Left lobe of liver (tissue), 2 donors: ENCODE data around the gene RGS3. TPM values are rescaled to one million over a fixed set of nuclear protein-coding genes. Genes with fewer than 3 reads are reported as not detected.

Source experiments
- ATAC-seq: fragments of 200-7000 bp; cut with Tn5 transposase; one replicate; pipeline ENCODE4 v1.9.1; 2020; ENCODE audit warnings: mild to moderate bottlenecking, moderate library complexity
- DNase-seq: peaks from one replicate; pipeline ENCODE4 v3.0.0-alpha.2; 2020; ENCODE audit warnings: low spot score
- total RNA-seq: library from RNA; stranded (reverse); gene quantifications from one replicate; pipeline ENCODE4 v1.2.1, GENCODE V29; 2021
- donor health status: DM: no; HTN: no; CAD: no; lungs with moderate emphysema.
- donor health status: DM: no; HTN: yes; CAD: no.

The RGS3 gene
- total RNA-seq, 1 donor from 2014 or later, result 19.5 TPM

GRCh38 chr9:113509463-113509862, 45.9 kb downstream of the RGS3 start:
- no peak for ATAC-seq
- DNase-seq, result no peak

GRCh38 chr9:113511047-113511521, 47.6 kb downstream of the RGS3 start:
- DNase-seq, result peak; percentile 94
- ATAC-seq, result peak; percentile 93

- ATAC-seq (no peak), DNase-seq (no peak)
These were observed 48.6 kb downstream of the RGS3 start for GRCh38 chr9:113511856-113512761.

GRCh38 chr9:113513111-113513510, 49.6 kb downstream of the RGS3 start:
- no peak for DNase-seq
- no peak for ATAC-seq

- ATAC-seq, result no peak
These were observed 50.0 kb downstream of the RGS3 start for GRCh38 chr9:113513536-113513935.

GRCh38 chr9:113514061-113514460, 50.5 kb downstream of the RGS3 start:
- DNase-seq (no peak), ATAC-seq (no peak)

More at GRCh38 chr9:113513536-113513935, 50.0 kb downstream of the RGS3 start:
- no peak for DNase-seq

- ATAC-seq (no peak), DNase-seq (no peak)
These were observed 51.2 kb downstream of the RGS3 start for GRCh38 chr9:113514748-113515147.

GRCh38 chr9:113515862-113516261, 52.3 kb downstream of the RGS3 start:
- no peak for ATAC-seq
- DNase-seq, result no peak

GRCh38 chr9:113516840-113517577, 53.5 kb downstream of the RGS3 start:
- peak; percentile 26 for ATAC-seq

GRCh38 chr9:113519426-113520108, 56.0 kb downstream of the RGS3 start:
- DNase-seq, result no peak

More at GRCh38 chr9:113516840-113517577, 53.5 kb downstream of the RGS3 start:
- DNase-seq, result no peak

GRCh38 chr9:113520109-113520642, 56.6 kb downstream of the RGS3 start:
- ATAC-seq (no peak), DNase-seq (no peak)

More at GRCh38 chr9:113519426-113520108, 56.0 kb downstream of the RGS3 start:
- ATAC-seq, result no peak

GRCh38 chr9:113521693-113522255, 58.2 kb downstream of the RGS3 start:
- no peak for ATAC-seq
- no peak for DNase-seq

- no peak for ATAC-seq
- DNase-seq, result no peak
These were observed 58.9 kb downstream of the RGS3 start for GRCh38 chr9:113522419-113522818.

GRCh38 chr9:113522858-113523257, 59.3 kb downstream of the RGS3 start:
- DNase-seq, result no peak
- no peak for ATAC-seq

- DNase-seq, result no peak
These were observed 60.1 kb downstream of the RGS3 start for GRCh38 chr9:113523421-113524141.

GRCh38 chr9:113524468-113524867, 60.9 kb downstream of the RGS3 start:
- no peak for DNase-seq
- peak; percentile 24 for ATAC-seq

More at GRCh38 chr9:113523421-113524141, 60.1 kb downstream of the RGS3 start:
- ATAC-seq, result peak; percentile 78

GRCh38 chr9:113525205-113525604, 61.7 kb downstream of the RGS3 start:
- ATAC-seq (no peak), DNase-seq (no peak)

GRCh38 chr9:113525831-113526230, 62.3 kb downstream of the RGS3 start:
- DNase-seq (no peak), ATAC-seq (no peak)

GRCh38 chr9:113526231-113526746, 62.8 kb downstream of the RGS3 start:
- DNase-seq (no peak), ATAC-seq (no peak)
